ENCODE data around the gene VWA5B1.

The VWA5B1 gene

GRCh38 chr1:20351911-20352701 is 61.4 kb downstream of the VWA5B1 start:
- H2BK15ac ChIP-seq (replicated peaks; ENCODE audit: low read depth), result no peak overlapping the region
- H3K9ac ChIP-seq (ENCODE audit: low read length), result no peak overlapping the region
- H3K18ac ChIP-seq (ENCODE audit: low read length), result no peak overlapping the region
- no peak overlapping the region for H3K4me2 ChIP-seq (ENCODE audit: low read length)
- no peak overlapping the region for H3K27ac ChIP-seq (ENCODE audit: low read depth, low read length)
- no peaks in the 10 kb centered on the region for H3K36me3 ChIP-seq (ENCODE audit: control insufficient read depth, insufficient read depth, low read length)
- no peak overlapping the region for H3K4ac ChIP-seq (ENCODE audit: low read depth, low read length)
- H3K27me3 ChIP-seq (ENCODE audit: insufficient read depth, low read length, poor library complexity), result no peaks in the 10 kb centered on the region
- no peaks in the 10 kb centered on the region for H3K79me1 ChIP-seq (ENCODE audit: low read length)
- no peak overlapping the region for H2AK5ac ChIP-seq (ENCODE audit: low read length)
- H4K5ac ChIP-seq (ENCODE audit: low read length), result no peak overlapping the region
- H4K8ac ChIP-seq (ENCODE audit: low read depth, low read length), result no peak overlapping the region
- H3K4me3 ChIP-seq (ENCODE audit: low read length), result no peak overlapping the region
- no peaks in the 10 kb centered on the region for H3K4me1 ChIP-seq (ENCODE audit: control insufficient read depth, low read depth, low read length)
- H3K23ac ChIP-seq (ENCODE audit: low read length), result no peak overlapping the region
- H3K56ac ChIP-seq (ENCODE audit: low read length), result no peak overlapping the region
- no peak overlapping the region for H2BK5ac ChIP-seq (ENCODE audit: low read length)
- no peak for DNase-seq
- no peaks in the 10 kb centered on the region for H3K79me2 ChIP-seq (ENCODE audit: control insufficient read depth, insufficient read depth, low read length)
- no CpG with 5 or more reads among the region's 9 CpGs for WGBS (ENCODE audit: extremely low coverage, insufficient coverage, low lambda C conversion rate)
- H2BK120ac ChIP-seq (ENCODE audit: low read depth, low read length), result no peak overlapping the region

GRCh38 chr1:20353836-20354235 is 63.2 kb downstream of the VWA5B1 start:
- H3K4me1 ChIP-seq (ENCODE audit: control insufficient read depth, low read depth, low read length), result no peaks in the 10 kb centered on the region
- no peaks in the 10 kb centered on the region for H3K27me3 ChIP-seq (ENCODE audit: insufficient read depth, low read length, poor library complexity)
- H3K18ac ChIP-seq (ENCODE audit: low read length), result no peak overlapping the region

GRCh38 chr1:20354610-20355009 is 63.9 kb downstream of the VWA5B1 start:
- H2BK120ac ChIP-seq (ENCODE audit: low read depth, low read length), result no peak overlapping the region
- no peak for DNase-seq
- no peak overlapping the region for H3K23ac ChIP-seq (ENCODE audit: low read length)
- no peaks in the 10 kb centered on the region for H3K79me1 ChIP-seq (ENCODE audit: low read length)
- H3K27ac ChIP-seq (ENCODE audit: low read depth, low read length), result no peak overlapping the region
- H3K79me2 ChIP-seq (ENCODE audit: control insufficient read depth, insufficient read depth, low read length), result no peaks in the 10 kb centered on the region
- H3K9ac ChIP-seq (ENCODE audit: low read length), result no peak overlapping the region
- no peaks in the 10 kb centered on the region for H3K4me1 ChIP-seq (ENCODE audit: control insufficient read depth, low read depth, low read length)
- no peaks in the 10 kb centered on the region for H3K27me3 ChIP-seq (ENCODE audit: insufficient read depth, low read length, poor library complexity)
- no peak overlapping the region for H3K18ac ChIP-seq (ENCODE audit: low read length)
- no peak overlapping the region for H3K56ac ChIP-seq (ENCODE audit: low read length)
- no peak overlapping the region for H3K4me2 ChIP-seq (ENCODE audit: low read length)
- H4K5ac ChIP-seq (ENCODE audit: low read length), result no peak overlapping the region
- no peak overlapping the region for H2BK15ac ChIP-seq (replicated peaks; ENCODE audit: low read depth)
- no peak overlapping the region for H3K4me3 ChIP-seq (ENCODE audit: low read length)
- H2BK5ac ChIP-seq (ENCODE audit: low read length), result no peak overlapping the region
- no peaks in the 10 kb centered on the region for H3K36me3 ChIP-seq (ENCODE audit: control insufficient read depth, insufficient read depth, low read length)
- H2AK5ac ChIP-seq (ENCODE audit: low read length), result no peak overlapping the region
- H4K8ac ChIP-seq (ENCODE audit: low read depth, low read length), result no peak overlapping the region
- WGBS (ENCODE audit: extremely low coverage, insufficient coverage, low lambda C conversion rate), result no CpG with 5 or more reads among the region's 4 CpGs
- no peak overlapping the region for H3K4ac ChIP-seq (ENCODE audit: low read depth, low read length)

More at GRCh38 chr1:20353836-20354235, 63.2 kb downstream of the VWA5B1 start:
- Histone ChIP-seq H3K27ac (ENCODE audit: low read depth, low read length) (no peak overlapping the region), H2BK120ac (ENCODE audit: low read depth, low read length) (no peak overlapping the region), H2BK15ac (replicated peaks; ENCODE audit: low read depth) (no peak overlapping the region), H3K23ac (ENCODE audit: low read length) (no peak overlapping the region), H3K9ac (ENCODE audit: low read length) (no peak overlapping the region), H3K4me3 (ENCODE audit: low read length) (no peak overlapping the region), H3K4me2 (ENCODE audit: low read length) (no peak overlapping the region), H3K36me3 (ENCODE audit: control insufficient read depth, insufficient read depth, low read length) (no peaks in the 10 kb centered on the region), H4K5ac (ENCODE audit: low read length) (no peak overlapping the region), H4K8ac (ENCODE audit: low read depth, low read length) (no peak overlapping the region), H2BK5ac (ENCODE audit: low read length) (no peak overlapping the region), H3K4ac (ENCODE audit: low read depth, low read length) (no peak overlapping the region), H3K79me2 (ENCODE audit: control insufficient read depth, insufficient read depth, low read length) (no peaks in the 10 kb centered on the region), H3K56ac (ENCODE audit: low read length) (no peak overlapping the region), H2AK5ac (ENCODE audit: low read length) (no peak overlapping the region), H3K79me1 (ENCODE audit: low read length) (no peaks in the 10 kb centered on the region)
- no CpG with 5 or more reads among the region's 17 CpGs for WGBS (ENCODE audit: extremely low coverage, insufficient coverage, low lambda C conversion rate)
- DNase-seq, result no peak

GRCh38 chr1:20355101-20355827 is 64.6 kb downstream of the VWA5B1 start:
- no peak overlapping the region for H3K4ac ChIP-seq (ENCODE audit: low read depth, low read length)
- no peaks in the 10 kb centered on the region for H3K4me1 ChIP-seq (ENCODE audit: control insufficient read depth, low read depth, low read length)
- no peak overlapping the region for H3K27ac ChIP-seq (ENCODE audit: low read depth, low read length)
- no peaks in the 10 kb centered on the region for H3K27me3 ChIP-seq (ENCODE audit: insufficient read depth, low read length, poor library complexity)
- H3K79me2 ChIP-seq (ENCODE audit: control insufficient read depth, insufficient read depth, low read length), result no peaks in the 10 kb centered on the region
- H2AK5ac ChIP-seq (ENCODE audit: low read length), result no peak overlapping the region
- no peak overlapping the region for H3K56ac ChIP-seq (ENCODE audit: low read length)
- H4K5ac ChIP-seq (ENCODE audit: low read length), result no peak overlapping the region
- H2BK15ac ChIP-seq (replicated peaks; ENCODE audit: low read depth), result no peak overlapping the region
- H3K23ac ChIP-seq (ENCODE audit: low read length), result no peak overlapping the region
- WGBS (ENCODE audit: extremely low coverage, insufficient coverage, low lambda C conversion rate), result no CpG with 5 or more reads among the region's 14 CpGs
- no peak overlapping the region for H4K8ac ChIP-seq (ENCODE audit: low read depth, low read length)
- H3K4me2 ChIP-seq (ENCODE audit: low read length), result no peak overlapping the region
- no peaks in the 10 kb centered on the region for H3K79me1 ChIP-seq (ENCODE audit: low read length)
- H2BK120ac ChIP-seq (ENCODE audit: low read depth, low read length), result no peak overlapping the region
- H3K4me3 ChIP-seq (ENCODE audit: low read length), result no peak overlapping the region
- no peak overlapping the region for H3K18ac ChIP-seq (ENCODE audit: low read length)
- H3K9ac ChIP-seq (ENCODE audit: low read length), result no peak overlapping the region
- no peak for DNase-seq
- no peak overlapping the region for H2BK5ac ChIP-seq (ENCODE audit: low read length)
- H3K36me3 ChIP-seq (ENCODE audit: control insufficient read depth, insufficient read depth, low read length), result no peaks in the 10 kb centered on the region

- Histone ChIP-seq H3K4me2 (ENCODE audit: low read length) (no peak overlapping the region), H3K79me2 (ENCODE audit: control insufficient read depth, insufficient read depth, low read length) (no peaks in the 10 kb centered on the region), H2BK5ac (ENCODE audit: low read length) (no peak overlapping the region), H3K79me1 (ENCODE audit: low read length) (no peaks in the 10 kb centered on the region), H4K8ac (ENCODE audit: low read depth, low read length) (no peak overlapping the region), H3K56ac (ENCODE audit: low read length) (no peak overlapping the region), H3K4ac (ENCODE audit: low read depth, low read length) (no peak overlapping the region), H3K23ac (ENCODE audit: low read length) (no peak overlapping the region), H2AK5ac (ENCODE audit: low read length) (no peak overlapping the region), H4K5ac (ENCODE audit: low read length) (no peak overlapping the region), H3K27ac (ENCODE audit: low read depth, low read length) (no peak overlapping the region), H3K4me3 (ENCODE audit: low read length) (no peak overlapping the region), H3K9ac (ENCODE audit: low read length) (no peak overlapping the region), H3K4me1 (ENCODE audit: control insufficient read depth, low read depth, low read length) (no peaks in the 10 kb centered on the region), H3K36me3 (ENCODE audit: control insufficient read depth, insufficient read depth, low read length) (no peaks in the 10 kb centered on the region), H3K27me3 (ENCODE audit: insufficient read depth, low read length, poor library complexity) (no peaks in the 10 kb centered on the region), H2BK15ac (replicated peaks; ENCODE audit: low read depth) (no peak overlapping the region), H2BK120ac (ENCODE audit: low read depth, low read length) (no peak overlapping the region), H3K18ac (ENCODE audit: low read length) (no peak overlapping the region)
- no CpG with 5 or more reads among the region's 9 CpGs for WGBS (ENCODE audit: extremely low coverage, insufficient coverage, low lambda C conversion rate)
- DNase-seq, result no peak
These were observed 65.4 kb downstream of the VWA5B1 start for GRCh38 chr1:20355828-20356735.
